K562 (cell line): ENCODE measurements around the gene CCDC9B. TPM values are rescaled to one million over a fixed set of nuclear protein-coding genes. Genes with fewer than 3 reads are reported as not detected.

Source experiments
- DMBX1 ChIP-seq: fragments of 250-450 bp; sonication (Bioruptor Pico); IDR thresholded peaks from 2 replicates; pipeline ENCODE4 v1.8.0; 2022; ENCODE audit warnings: inconsistent platforms, mild to moderate bottlenecking, moderate library complexity, borderline replicate concordance
- E2F6 ChIP-seq, 2 experiments: IDR thresholded peaks; 2 replicates each; pipeline ENCODE4 v1.6.1; 2011; ENCODE audit warnings: borderline replicate concordance in 1 of 2, control low read depth in 1 of 2, low read depth in 1 of 2, low read length in 1 of 2, mild to moderate bottlenecking in 1 of 2, mixed read lengths in 1 of 2, moderate library complexity in 1 of 2; ENCODE audit not compliant: insufficient read depth in 1 of 2, insufficient read length in 1 of 2, poor library complexity in 1 of 2, severe bottlenecking in 1 of 2; ENCODE audit errors: extremely low read depth in 1 of 2
- FOXK1 ChIP-seq: sonication (generic); formaldehyde crosslinking; IDR thresholded peaks from 2 replicates; pipeline ENCODE4 v1.8.0; 2022; ENCODE audit warnings: missing genetic modification reagents, mild to moderate bottlenecking, borderline replicate concordance
- IRF2 ChIP-seq: sonication (generic); formaldehyde crosslinking; IDR thresholded peaks from 2 replicates; pipeline ENCODE4 v1.8.1; 2022; ENCODE audit warnings: mild to moderate bottlenecking, missing genetic modification reagents
- JUN ChIP-seq, 2 experiments: sonication (generic) in 1 of 2; formaldehyde crosslinking in 1 of 2; IDR thresholded peaks; 2 replicates each; pipeline versions ENCODE4 v1.6.1 to v1.8.0; 2012 to 2022; ENCODE audit warnings: borderline replicate concordance in 2 of 2, mild to moderate bottlenecking in 2 of 2, improper control_type of control experiment in 1 of 2, low read depth in 1 of 2, low read length in 1 of 2, missing genetic modification reagents in 1 of 2
- MBD1 ChIP-seq: fragments of 250-450 bp; sonication (Bioruptor Pico); IDR thresholded peaks from 2 replicates; pipeline ENCODE4 v1.8.0; 2022; ENCODE audit warnings: inconsistent platforms
- MEF2A ChIP-seq: IDR thresholded peaks from 2 replicates; pipeline ENCODE4 v1.6.1; 2011; ENCODE audit warnings: low read depth, mild to moderate bottlenecking, low read length, moderate library complexity; ENCODE audit not compliant: control insufficient read depth
- NR3C1 ChIP-seq: sonication (generic); formaldehyde crosslinking; IDR thresholded peaks from 2 replicates; pipeline ENCODE4 v1.8.1; 2022; ENCODE audit warnings: missing genetic modification reagents
- SMARCA5 ChIP-seq: fragments of 450-650 bp; IDR thresholded peaks from 2 replicates; pipeline ENCODE4 v1.6.1; 2016
- UBTF ChIP-seq, 2 experiments: IDR thresholded peaks; 2 replicates each; pipeline ENCODE4 v1.6.1; 2012; ENCODE audit warnings: improper control_type of control experiment in 2 of 2, low read depth in 2 of 2, low read length in 2 of 2, borderline replicate concordance in 1 of 2
- ZBTB11 ChIP-seq, 3 experiments: fragments of 200-800 bp in 1 of 3; fragments of 250-450 bp in 1 of 3; fragments of 450-650 bp in 1 of 3; sonication (Bioruptor Pico) in 1 of 3; sonication (Bioruptor generic) in 1 of 3; formaldehyde crosslinking in 1 of 3; IDR thresholded peaks; 2 replicates each; pipeline versions ENCODE4 v1.6.1 to v1.8.0; 2016 to 2022; ENCODE audit warnings: mild to moderate bottlenecking in 2 of 3, missing genetic modification characterization in 2 of 3, missing compliant biosample characterization in 1 of 3, moderate library complexity in 1 of 3
- ZBTB2 ChIP-seq: fragments of 450-650 bp; IDR thresholded peaks from 2 replicates; pipeline ENCODE4 v1.6.1; 2016; ENCODE audit warnings: antibody characterized with exemption
- ZFP1 ChIP-seq: fragments of 450-650 bp; formaldehyde crosslinking; IDR thresholded peaks from 2 replicates; pipeline ENCODE4 v1.4.0; 2020; ENCODE audit warnings: mild to moderate bottlenecking, mixed read lengths
- ZNF263 ChIP-seq: sonication (generic); formaldehyde crosslinking; IDR thresholded peaks from 2 replicates; pipeline ENCODE4 v1.8.0; 2022; ENCODE audit warnings: mild to moderate bottlenecking, missing genetic modification reagents, borderline replicate concordance
- polyA plus RNA-seq, 8 experiments: library from polyadenylated mRNA; depleted of rRNA in 4 of 8; stranded (reverse) in 5 of 8; unstranded in 3 of 8; fragments of >200 nt; fragmentation: Nextera tagmentation in 2 of 8; fragmentation: Illumina TruSeq in 1 of 8; extraction: Ambion mirVana in 2 of 8; extraction: Trizol in 1 of 8; gene quantifications; 2 replicates each; pipeline versions ENCODE4 v1.2.1 to v1.2.3, GENCODE V29; 2011 to 2014; ENCODE audit warnings: inconsistent platforms in 1 of 8, missing spikeins in 1 of 8
- total RNA-seq, 7 experiments: library from RNA; depleted of rRNA in 6 of 7; stranded (reverse); fragments of >200 nt in 6 of 7; fragmentation: Illumina TruSeq in 2 of 7; extraction: Trizol in 2 of 7; gene quantifications; 2 replicates each; pipeline versions ENCODE4 v1.2.1 to v1.2.3, GENCODE V29; 2011 to 2021; ENCODE audit warnings: low replicate concordance in 1 of 7

Gene CCDC9B
- total and polyA plus RNA-seq, 9 of the 15 experiments (the other 6 are each of a cell fraction or from before 2014, with no cell fraction given), result 0.01 to 0.47 (median 0.15) TPM; not detected in 1

- TF ChIP-seq ZBTB2, result 0 out of 2 replicates have a peak, but pooled peaks have one; percentile 29
- no peak for TF ChIP-seq SMARCA5
- TF ChIP-seq MBD1 (CRISPR knock-in tag), result peak; percentile 78; the same call in 1 of the 2 replicates
- TF ChIP-seq ZFP1, result no peak
- TF ChIP-seq E2F6 (IDR thresholded peaks at IDR 0.05; ENCODE audit: borderline replicate concordance in 1 of 2, extremely low read depth in 1 of 2, insufficient read depth in 1 of 2, insufficient read length in 1 of 2, low read depth in 1 of 2, low read length in 1 of 2, poor library complexity in 1 of 2, severe bottlenecking in 1 of 2), result peak in 1 of 2 experiments; percentile 46
- TF ChIP-seq DMBX1, result peak; percentile 54; the same call in 1 of the 2 replicates
- TF ChIP-seq IRF2 (CRISPR knock-in tag), result no peak
- TF ChIP-seq ZNF263 (CRISPR knock-in tag), result no peak
- TF ChIP-seq MEF2A, result no peak
- no peak for TF ChIP-seq JUN (IDR thresholded peaks at IDR 0.05; ENCODE audit: borderline replicate concordance, low read depth, low read length)
- TF ChIP-seq JUN (CRISPR knock-in tag; IDR thresholded peaks at IDR 0.05; ENCODE audit: borderline replicate concordance), result no peak
- TF ChIP-seq ZBTB11 (CRISPR knock-in tag; IDR thresholded peaks at IDR 0.05), result peak in 1 of 3 experiments; percentile 45; a peak in 1 of 6 replicates
- no peak for TF ChIP-seq FOXK1 (CRISPR knock-in tag)
- 0 out of 2 replicates have a peak, but pooled peaks have one; percentile 43 for TF ChIP-seq NR3C1 (CRISPR knock-in tag)
- peak; percentile 7 to 71; a peak in 2 of 4 replicates for TF ChIP-seq UBTF (IDR thresholded peaks at IDR 0.05; ENCODE audit: borderline replicate concordance in 1 of 2, low read depth in 2 of 2, low read length in 2 of 2)
Observed at GRCh38 chr15:40357723-40358470, 17.2 kb upstream of the CCDC9B start, which contains the start of gene DISP2 (continued).
